K562 (cell line): ENCODE data around the gene ISYNA1. TPM values are rescaled to one million over a fixed set of nuclear protein-coding genes. Genes with fewer than 3 reads are reported as not detected.

Source experiments
- CBFA2T3 ChIP-seq: fragments of 450-650 bp; IDR thresholded peaks from 2 replicates; pipeline ENCODE4 v1.6.1; 2017
- CHAMP1 ChIP-seq: fragments of 450-650 bp; IDR thresholded peaks from 2 replicates; pipeline ENCODE4 v1.6.1; 2016; ENCODE audit warnings: mild to moderate bottlenecking
- CHD1 ChIP-seq: fragments of 200-600 bp; sonication (generic); IDR thresholded peaks from one replicate; pipeline ENCODE4 v1.6.1; 2012; ENCODE audit warnings: mild to moderate bottlenecking, moderate library complexity, low read length, inconsistent platforms
- CREB1 ChIP-seq, 2 experiments: sonication (generic) in 1 of 2; formaldehyde crosslinking in 1 of 2; IDR thresholded peaks; 2 replicates each; pipeline versions ENCODE4 v1.6.1 to v1.8.0; 2012 to 2022; ENCODE audit warnings: inconsistent platforms in 1 of 2, mild to moderate bottlenecking in 1 of 2, missing genetic modification reagents in 1 of 2, moderate library complexity in 1 of 2
- FOS ChIP-seq: IDR thresholded peaks from 3 replicates; pipeline ENCODE4 v1.6.1; 2011; ENCODE audit not compliant: insufficient read length; ENCODE audit errors: extremely low read depth
- GMEB1 ChIP-seq: fragments of 250-450 bp; sonication (Bioruptor Pico); IDR thresholded peaks from 2 replicates; pipeline ENCODE4 v1.4.0; 2020; ENCODE audit warnings: mild to moderate bottlenecking
- JUND ChIP-seq, 2 experiments: IDR thresholded peaks; 2 replicates in 1 of 2; 3 replicates in 1 of 2; pipeline ENCODE4 v1.6.1; 2011; ENCODE audit warnings: borderline replicate concordance in 2 of 2, low read depth in 2 of 2, low read length in 2 of 2, improper control_type of control experiment in 1 of 2, missing biosample characterization in 1 of 2, missing genetic modification characterization in 1 of 2, missing genetic modification reagents in 1 of 2
- MYC ChIP-seq, 2 experiments: fragments of 250-450 bp in 1 of 2; sonication (Bioruptor Pico) in 1 of 2; IDR thresholded peaks; 2 replicates each; pipeline versions ENCODE4 v1.5.1 to v1.6.1; 2012 to 2021; ENCODE audit warnings: low read depth in 2 of 2, borderline replicate concordance in 1 of 2, improper control_type of control experiment in 1 of 2, low read length in 1 of 2, mild to moderate bottlenecking in 1 of 2, moderate library complexity in 1 of 2
- NR0B1 ChIP-seq: fragments of 450-650 bp; IDR thresholded peaks from one replicate; pipeline ENCODE4 v1.6.1; 2018; ENCODE audit warnings: mild to moderate bottlenecking, moderate library complexity; ENCODE audit not compliant: partially characterized antibody
- NR4A1 ChIP-seq, 2 experiments: fragments of 250-450 bp in 1 of 2; fragments of 450-650 bp in 1 of 2; sonication (Bioruptor Pico) in 1 of 2; IDR thresholded peaks; 2 replicates each; pipeline versions ENCODE4 v1.4.0 to v1.6.1; 2016 to 2020; ENCODE audit warnings: mild to moderate bottlenecking in 2 of 2, missing compliant biosample characterization in 1 of 2, missing genetic modification characterization in 1 of 2, moderate library complexity in 1 of 2
- RUNX1 ChIP-seq: sonication (generic); IDR thresholded peaks from 2 replicates; pipeline ENCODE4 v1.6.1; 2016; ENCODE audit warnings: antibody characterized with exemption, low read depth
- SMARCE1 ChIP-seq: fragments of 450-650 bp; IDR thresholded peaks from 2 replicates; pipeline ENCODE4 v1.7.1; 2016; ENCODE audit warnings: mild to moderate bottlenecking
- TCF7 ChIP-seq: sonication (generic); IDR thresholded peaks from 2 replicates; pipeline ENCODE4 v1.6.1; 2016; ENCODE audit warnings: antibody characterized with exemption, borderline replicate concordance
- THRA ChIP-seq: fragments of 450-650 bp; IDR thresholded peaks from 2 replicates; pipeline ENCODE4 v1.6.1; 2017; ENCODE audit warnings: mild to moderate bottlenecking, moderate library complexity
- YBX1 ChIP-seq: fragments of 450-650 bp; IDR thresholded peaks from 2 replicates; pipeline ENCODE4 v1.7.1; 2016; ENCODE audit warnings: mild to moderate bottlenecking
- ZBTB1 ChIP-seq: sonication (generic); formaldehyde crosslinking; IDR thresholded peaks from 2 replicates; pipeline ENCODE4 v1.8.1; 2023; ENCODE audit warnings: missing genetic modification reagents, low read depth, mild to moderate bottlenecking, borderline replicate concordance
- ZNF165 ChIP-seq: fragments of 250-450 bp; sonication (Bioruptor Pico); IDR thresholded peaks from 2 replicates; pipeline ENCODE4 v1.4.0; 2020; ENCODE audit warnings: borderline replicate concordance
- ZNF280A ChIP-seq: fragments of 450-650 bp; IDR thresholded peaks from 2 replicates; pipeline ENCODE4 v1.6.1; 2018; ENCODE audit warnings: mild to moderate bottlenecking, low read depth; ENCODE audit not compliant: partially characterized antibody
- ZNF282 ChIP-seq: sonication (generic); formaldehyde crosslinking; IDR thresholded peaks from 2 replicates; pipeline ENCODE4 v1.8.1; 2023; ENCODE audit warnings: missing genetic modification reagents
- polyA plus RNA-seq, 8 experiments: library from polyadenylated mRNA; depleted of rRNA in 4 of 8; stranded (reverse) in 5 of 8; unstranded in 3 of 8; fragments of >200 nt; fragmentation: Nextera tagmentation in 2 of 8; fragmentation: Illumina TruSeq in 1 of 8; extraction: Ambion mirVana in 2 of 8; extraction: Trizol in 1 of 8; gene quantifications; 2 replicates each; pipeline versions ENCODE4 v1.2.1 to v1.2.3, GENCODE V29; 2011 to 2014; ENCODE audit warnings: inconsistent platforms in 1 of 8, missing spikeins in 1 of 8
- total RNA-seq, 7 experiments: library from RNA; depleted of rRNA in 6 of 7; stranded (reverse); fragments of >200 nt in 6 of 7; fragmentation: Illumina TruSeq in 2 of 7; extraction: Trizol in 2 of 7; gene quantifications; 2 replicates each; pipeline versions ENCODE4 v1.2.1 to v1.2.3, GENCODE V29; 2011 to 2021; ENCODE audit warnings: low replicate concordance in 1 of 7

The ISYNA1 gene
- total and polyA plus RNA-seq, 9 of the 15 experiments (the other 6 are each of a cell fraction or from before 2014, with no cell fraction given), result 21.8 to 460 (median 93.2) TPM

- TF ChIP-seq THRA (no peak), CHD1 (no peak), GMEB1 (CRISPR knock-in tag) (no peak), CREB1 (IDR thresholded peaks at IDR 0.05) (no peak), CREB1 (CRISPR knock-in tag; IDR thresholded peaks at IDR 0.05) (no peak), JUND (IDR thresholded peaks at IDR 0.05; ENCODE audit: borderline replicate concordance, low read depth, low read length) (peak; percentile 94), JUND (tag; IDR thresholded peaks at IDR 0.05; ENCODE audit: borderline replicate concordance, low read depth, low read length) (peak; percentile 92; the same call in 2 of the 3 replicates), RUNX1 (peak; percentile 65; the same call in 1 of the 2 replicates), TCF7 (no peak), ZNF282 (CRISPR knock-in tag) (no peak), ZBTB1 (peak; percentile 28; the same call in 1 of the 2 replicates), ZNF165 (CRISPR knock-in tag) (no peak), YBX1 (no peak), NR0B1 (no peak), CHAMP1 (no peak), FOS (peak; percentile 32), MYC (IDR thresholded peaks at IDR 0.05; ENCODE audit: low read depth, low read length) (0 out of 2 replicates have a peak, but pooled peaks have one; percentile 13), MYC (CRISPR knock-in tag; IDR thresholded peaks at IDR 0.05; ENCODE audit: borderline replicate concordance, low read depth) (no peak), NR4A1 (CRISPR knock-in tag; IDR thresholded peaks at IDR 0.05) (no peak), NR4A1 (tag; IDR thresholded peaks at IDR 0.05) (no peak), CBFA2T3 (peak; percentile 66), SMARCE1 (peak; percentile 81), ZNF280A (no peak)
Observed at GRCh38 chr19:18392417-18392816, 45.5 kb downstream of the ISYNA1 start (continued).
